Endodermal cell (in vitro differentiated cells): Measurements from ENCODE around the gene MTSS2. TPM values are rescaled to one million over a fixed set of nuclear protein-coding genes. Genes with fewer than 3 reads are reported as not detected.

Experiments used
- DNase-seq: peaks from one replicate; pipeline ENCODE4 v3.0.0-alpha.2; 2017
- H3K27ac ChIP-seq: 2 replicates; pipeline ENCODE4 v1.5.1; 2013; ENCODE audit warnings: mild to moderate bottlenecking, low read depth, low read length, moderate library complexity
- H3K27me3 ChIP-seq: 2 replicates; pipeline ENCODE4 v1.6.1; 2013; ENCODE audit warnings: mild to moderate bottlenecking, low read length, moderate library complexity; ENCODE audit not compliant: insufficient read depth, control insufficient read depth, poor library complexity, severe bottlenecking
- H3K36me3 ChIP-seq: 2 replicates; pipeline ENCODE4 v1.7.0; 2013; ENCODE audit warnings: mild to moderate bottlenecking, low read length, moderate library complexity; ENCODE audit not compliant: control insufficient read depth, insufficient read depth
- H3K4me1 ChIP-seq: one replicate; pipeline ENCODE4 v1.7.0; 2013; ENCODE audit warnings: low read length; ENCODE audit not compliant: control insufficient read depth, insufficient read depth
- H3K4me3 ChIP-seq: 2 replicates; pipeline ENCODE4 v1.5.1; 2013; ENCODE audit warnings: mild to moderate bottlenecking, low read length, moderate library complexity
- H3K9ac ChIP-seq: 2 replicates; pipeline ENCODE4 v1.6.1; 2013; ENCODE audit warnings: mild to moderate bottlenecking, low read length, moderate library complexity; ENCODE audit not compliant: poor library complexity, severe bottlenecking; ENCODE audit errors: extremely low read depth
- H3K9me3 ChIP-seq: 2 replicates; pipeline ENCODE4 v1.6.1; 2013; ENCODE audit warnings: mild to moderate bottlenecking, low read length, moderate library complexity; ENCODE audit not compliant: control insufficient read depth
- H3K27ac Mint-ChIP-seq: 2 replicates; pipeline ENCODE4 v1.8.0; 2020; ENCODE audit warnings: mixed read lengths
- H3K27me3 Mint-ChIP-seq: 2 replicates; pipeline ENCODE4 v1.8.0; 2021; ENCODE audit warnings: mild to moderate bottlenecking, mixed read lengths; ENCODE audit not compliant: insufficient read depth
- H3K36me3 Mint-ChIP-seq: 2 replicates; pipeline ENCODE4 v1.8.0; 2020; ENCODE audit warnings: low read depth, mixed read lengths
- H3K4me1 Mint-ChIP-seq: 2 replicates; pipeline ENCODE4 v1.8.0; 2020; ENCODE audit warnings: mixed read lengths
- H3K4me3 Mint-ChIP-seq: 2 replicates; pipeline ENCODE4 v1.8.0; 2020; ENCODE audit warnings: mild to moderate bottlenecking, moderate library complexity, mixed read lengths
- H3K9me3 Mint-ChIP-seq: 2 replicates; pipeline ENCODE4 v1.8.0; 2020; ENCODE audit warnings: mild to moderate bottlenecking, mixed read lengths
- WGBS, 2 experiments: methylation state at CpG; one replicate each; pipeline versions ENCODE4 v1.1.5 to v1.1.7; 2013; ENCODE audit warnings: missing lambda C conversion rate in 2 of 2, mixed read lengths in 1 of 2; ENCODE audit not compliant: insufficient coverage in 1 of 2, insufficient read length in 1 of 2; 5-methylcytosine and 5-hydroxymethylcytosine counted together
- long read RNA-seq, 4 experiments: library from polyadenylated mRNA in 2 of 4; library from RNA in 1 of 4; library from capped mRNA in 1 of 4; stranded (forward) in 3 of 4; unstranded in 1 of 4; transcript quantifications; one replicate each; pipeline ENCODE4 v2.0.0, GENCODE V29; 2020 to 2021; ENCODE audit warnings: inconsistent platforms in 1 of 4
- polyA plus RNA-seq, 2 experiments: library from polyadenylated mRNA; stranded (reverse); fragments of 50-300 nt; gene quantifications; one replicate each; pipeline ENCODE4 v1.2.3, GENCODE V29; 2013
- total RNA-seq, 2 donors: library from RNA; stranded (reverse); fragmentation: NEBNext Ultra II Directional in 1 of 2; extraction: Animal tissue kit (Norgen Biotek cat#: 25700) in 1 of 2; gene quantifications; 2 replicates in 1 of 2; 3 replicates in 1 of 2; pipeline ENCODE4 v1.2.1, GENCODE V29; 2021
- TF ChIP-seq, protein P1 (sequence below): fragments of 200-600 bp; sonication (generic); conservative IDR thresholded peaks from 2 replicates; pipeline ENCODE4 v1.5.0; 2021; ENCODE audit warnings: antibody characterized with exemption, mild to moderate bottlenecking

MTSS2 gene, protein sequence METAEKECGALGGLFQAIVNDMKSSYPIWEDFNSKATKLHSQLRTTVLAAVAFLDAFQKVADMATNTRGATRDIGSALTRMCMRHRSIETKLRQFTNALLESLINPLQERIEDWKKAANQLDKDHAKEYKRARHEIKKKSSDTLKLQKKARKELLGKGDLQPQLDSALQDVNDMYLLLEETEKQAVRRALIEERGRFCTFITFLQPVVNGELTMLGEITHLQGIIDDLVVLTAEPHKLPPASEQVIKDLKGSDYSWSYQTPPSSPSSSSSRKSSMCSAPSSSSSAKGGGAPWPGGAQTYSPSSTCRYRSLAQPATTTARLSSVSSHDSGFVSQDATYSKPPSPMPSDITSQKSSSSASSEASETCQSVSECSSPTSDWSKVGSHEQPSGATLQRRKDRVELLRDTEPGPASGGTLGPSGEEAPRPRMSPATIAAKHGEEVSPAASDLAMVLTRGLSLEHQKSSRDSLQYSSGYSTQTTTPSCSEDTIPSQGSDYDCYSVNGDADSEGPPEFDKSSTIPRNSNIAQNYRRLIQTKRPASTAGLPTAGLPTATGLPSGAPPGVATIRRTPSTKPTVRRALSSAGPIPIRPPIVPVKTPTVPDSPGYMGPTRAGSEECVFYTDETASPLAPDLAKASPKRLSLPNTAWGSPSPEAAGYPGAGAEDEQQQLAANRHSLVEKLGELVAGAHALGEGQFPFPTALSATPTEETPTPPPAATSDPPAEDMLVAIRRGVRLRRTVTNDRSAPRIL
- 10 to 100 TPM; 23.4 to 24.0 TPM for total RNA-seq
- 86.6 TPM for polyA plus RNA-seq (2013, experiment 1 of 2)
- 67.0 TPM for polyA plus RNA-seq (2013, experiment 2 of 2)
- long read RNA-seq, experiment 1, partial matches to known transcripts: 0 of 11 reads
- long read RNA-seq, experiment 1, other reads (novel, unspliced or antisense): 11 of 11 reads
- long read RNA-seq, experiment 2, partial matches to known transcripts: 0 of 1 reads
- long read RNA-seq, experiment 2, other reads (novel, unspliced or antisense): 1 of 1 reads
- long read RNA-seq, experiment 3: 0 reads
- long read RNA-seq, experiment 4: 0 reads

- WGBS, 2 experiments: 0 to 2% methylated on average over 2 to 71 of the region's 72 CpGs
- Mint-ChIP-seq H3K4me3 (peak within 1 kb of the TSS; percentile 62), H3K36me3 (no peaks in the 10 kb centered on the region), H3K4me1 (no peaks in the 10 kb centered on the region), H3K27ac (peak within 1 kb of the TSS; percentile 48), H3K27me3 (peaks cover 1% of the 10 kb centered on the region), H3K9me3 (no peaks in the 10 kb centered on the region)
- Histone ChIP-seq H3K4me1 (peaks cover 4% of the 10 kb centered on the region), H3K9ac (peak within 1 kb of the TSS; percentile 47), H3K4me3 (peak within 1 kb of the TSS; percentile 81), H3K9me3 (no peaks in the 10 kb centered on the region), H3K27me3 (no peaks in the 10 kb centered on the region), H3K36me3 (no peaks in the 10 kb centered on the region), H3K27ac (peak within 1 kb of the TSS; percentile 32)
- DNase-seq: peak; percentile 93
- TF ChIP-seq, protein P1, sequence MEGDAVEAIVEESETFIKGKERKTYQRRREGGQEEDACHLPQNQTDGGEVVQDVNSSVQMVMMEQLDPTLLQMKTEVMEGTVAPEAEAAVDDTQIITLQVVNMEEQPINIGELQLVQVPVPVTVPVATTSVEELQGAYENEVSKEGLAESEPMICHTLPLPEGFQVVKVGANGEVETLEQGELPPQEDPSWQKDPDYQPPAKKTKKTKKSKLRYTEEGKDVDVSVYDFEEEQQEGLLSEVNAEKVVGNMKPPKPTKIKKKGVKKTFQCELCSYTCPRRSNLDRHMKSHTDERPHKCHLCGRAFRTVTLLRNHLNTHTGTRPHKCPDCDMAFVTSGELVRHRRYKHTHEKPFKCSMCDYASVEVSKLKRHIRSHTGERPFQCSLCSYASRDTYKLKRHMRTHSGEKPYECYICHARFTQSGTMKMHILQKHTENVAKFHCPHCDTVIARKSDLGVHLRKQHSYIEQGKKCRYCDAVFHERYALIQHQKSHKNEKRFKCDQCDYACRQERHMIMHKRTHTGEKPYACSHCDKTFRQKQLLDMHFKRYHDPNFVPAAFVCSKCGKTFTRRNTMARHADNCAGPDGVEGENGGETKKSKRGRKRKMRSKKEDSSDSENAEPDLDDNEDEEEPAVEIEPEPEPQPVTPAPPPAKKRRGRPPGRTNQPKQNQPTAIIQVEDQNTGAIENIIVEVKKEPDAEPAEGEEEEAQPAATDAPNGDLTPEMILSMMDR: peak; percentile 26
Observed at GRCh38 chr16:70685938-70686375, at the start of gene MTSS2. Gene MTSS2 (minus strand): TSS chr16:70686053. CDS start chr16:70685791, 262 bp downstream.

GRCh38 chr16:70735141-70735979 is 49.5 kb upstream of the MTSS2 start:
- no peaks in the 10 kb centered on the region for H3K27me3 Mint-ChIP-seq
- peaks cover 20% of the 10 kb centered on the region for H3K36me3 Mint-ChIP-seq
- Histone ChIP-seq H3K27me3 (no peaks in the 10 kb centered on the region), H3K4me1 (peaks cover 3% of the 10 kb centered on the region), H3K4me3 (no peak overlapping the region), H3K9me3 (no peaks in the 10 kb centered on the region), H3K27ac (no peak overlapping the region), H3K36me3 (no peaks in the 10 kb centered on the region), H3K9ac (no peak overlapping the region)
- no peaks in the 10 kb centered on the region for H3K9me3 Mint-ChIP-seq
- no peak overlapping the region for H3K27ac Mint-ChIP-seq
- peak; percentile 87 for DNase-seq
- WGBS, 2 experiments: 88 to 91% methylated on average over 10 to 13 of the region's 13 CpGs
- H3K4me1 Mint-ChIP-seq: peaks cover 5% of the 10 kb centered on the region
- TF ChIP-seq, protein P1: no peak
- no peak overlapping the region for H3K4me3 Mint-ChIP-seq
